H1 (cell line): Measurements from ENCODE around the gene ADARB2. TPM values are rescaled to one million over a fixed set of nuclear protein-coding genes. Genes with fewer than 3 reads are reported as not detected.

Source experiments
- GABPA ChIP-seq: IDR thresholded peaks from 2 replicates; pipeline ENCODE4 v1.6.1; 2011; ENCODE audit warnings: mild to moderate bottlenecking, low read length, moderate library complexity, borderline replicate concordance; ENCODE audit not compliant: insufficient read depth
- polyA plus RNA-seq, 7 experiments: library from polyadenylated mRNA; depleted of rRNA in 3 of 7; stranded (reverse) in 5 of 7; unstranded in 2 of 7; fragments of >200 nt in 5 of 7; fragments of 200-250 nt in 2 of 7; gene quantifications; 1 replicate in 5 of 7; 2 replicates in 1 of 7; 4 replicates in 1 of 7; pipeline versions ENCODE4 v1.2.1 to v1.2.3, GENCODE V29; 2011 to 2013; ENCODE audit warnings: missing spikeins in 2 of 7, mixed read lengths in 2 of 7
- total RNA-seq: library from RNA; stranded (reverse); fragmentation: NEBNext Ultra II Directional; extraction: Animal tissue kit (Norgen Biotek cat#: 25700); gene quantifications from 2 replicates; pipeline ENCODE4 v1.2.1, GENCODE V29; 2021
- TF ChIP-seq, protein P1 (sequence below): fragments of 300-600 bp; sonication (generic); IDR thresholded peaks from 2 replicates; pipeline ENCODE4 v1.7.1; 2012; ENCODE audit warnings: low read length, moderate library complexity, mild to moderate bottlenecking, inconsistent platforms; ENCODE audit not compliant: insufficient replicate concordance

ADARB2 gene
- total and polyA plus RNA-seq, 2 of the 8 experiments (the other 6 are each of a cell fraction or from before 2014, with no cell fraction given), result 2.2 to 2.8 TPM

DNA sequence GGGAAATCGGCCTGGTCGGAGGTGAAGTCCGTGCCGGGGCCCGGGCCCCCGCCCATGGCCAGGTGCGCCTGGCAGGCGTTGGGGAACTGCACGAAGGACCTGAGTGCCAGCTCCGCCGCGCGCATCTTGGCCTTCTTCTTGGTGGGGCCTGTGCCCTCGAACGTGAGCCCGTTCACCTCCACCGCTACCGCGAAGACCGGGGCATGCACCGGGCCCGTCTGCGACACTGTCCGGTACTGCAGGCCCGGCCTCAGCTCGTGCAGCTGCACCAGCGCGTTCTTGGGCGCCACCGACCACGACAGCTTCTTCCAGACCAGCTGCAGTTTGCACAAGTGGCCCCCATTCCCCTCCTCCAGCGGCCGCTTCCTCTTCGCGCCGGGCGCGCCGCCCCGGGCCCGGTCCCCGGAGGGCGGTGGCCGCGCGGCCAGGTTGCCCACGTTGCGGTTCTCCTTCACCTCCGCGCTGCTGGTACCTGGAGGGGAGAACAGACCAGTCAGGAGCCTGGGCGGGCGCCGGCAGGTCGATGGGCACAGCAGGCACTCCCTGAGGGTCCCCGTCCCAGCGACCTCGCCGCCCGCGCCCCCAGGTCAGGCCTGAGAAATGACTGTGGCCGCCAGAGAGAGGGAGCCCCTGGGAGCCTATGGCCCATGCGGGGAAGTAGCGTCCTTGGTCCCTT is 373.7 kb downstream of the ADARB2 start (continued):
- TF ChIP-seq, protein P1, sequence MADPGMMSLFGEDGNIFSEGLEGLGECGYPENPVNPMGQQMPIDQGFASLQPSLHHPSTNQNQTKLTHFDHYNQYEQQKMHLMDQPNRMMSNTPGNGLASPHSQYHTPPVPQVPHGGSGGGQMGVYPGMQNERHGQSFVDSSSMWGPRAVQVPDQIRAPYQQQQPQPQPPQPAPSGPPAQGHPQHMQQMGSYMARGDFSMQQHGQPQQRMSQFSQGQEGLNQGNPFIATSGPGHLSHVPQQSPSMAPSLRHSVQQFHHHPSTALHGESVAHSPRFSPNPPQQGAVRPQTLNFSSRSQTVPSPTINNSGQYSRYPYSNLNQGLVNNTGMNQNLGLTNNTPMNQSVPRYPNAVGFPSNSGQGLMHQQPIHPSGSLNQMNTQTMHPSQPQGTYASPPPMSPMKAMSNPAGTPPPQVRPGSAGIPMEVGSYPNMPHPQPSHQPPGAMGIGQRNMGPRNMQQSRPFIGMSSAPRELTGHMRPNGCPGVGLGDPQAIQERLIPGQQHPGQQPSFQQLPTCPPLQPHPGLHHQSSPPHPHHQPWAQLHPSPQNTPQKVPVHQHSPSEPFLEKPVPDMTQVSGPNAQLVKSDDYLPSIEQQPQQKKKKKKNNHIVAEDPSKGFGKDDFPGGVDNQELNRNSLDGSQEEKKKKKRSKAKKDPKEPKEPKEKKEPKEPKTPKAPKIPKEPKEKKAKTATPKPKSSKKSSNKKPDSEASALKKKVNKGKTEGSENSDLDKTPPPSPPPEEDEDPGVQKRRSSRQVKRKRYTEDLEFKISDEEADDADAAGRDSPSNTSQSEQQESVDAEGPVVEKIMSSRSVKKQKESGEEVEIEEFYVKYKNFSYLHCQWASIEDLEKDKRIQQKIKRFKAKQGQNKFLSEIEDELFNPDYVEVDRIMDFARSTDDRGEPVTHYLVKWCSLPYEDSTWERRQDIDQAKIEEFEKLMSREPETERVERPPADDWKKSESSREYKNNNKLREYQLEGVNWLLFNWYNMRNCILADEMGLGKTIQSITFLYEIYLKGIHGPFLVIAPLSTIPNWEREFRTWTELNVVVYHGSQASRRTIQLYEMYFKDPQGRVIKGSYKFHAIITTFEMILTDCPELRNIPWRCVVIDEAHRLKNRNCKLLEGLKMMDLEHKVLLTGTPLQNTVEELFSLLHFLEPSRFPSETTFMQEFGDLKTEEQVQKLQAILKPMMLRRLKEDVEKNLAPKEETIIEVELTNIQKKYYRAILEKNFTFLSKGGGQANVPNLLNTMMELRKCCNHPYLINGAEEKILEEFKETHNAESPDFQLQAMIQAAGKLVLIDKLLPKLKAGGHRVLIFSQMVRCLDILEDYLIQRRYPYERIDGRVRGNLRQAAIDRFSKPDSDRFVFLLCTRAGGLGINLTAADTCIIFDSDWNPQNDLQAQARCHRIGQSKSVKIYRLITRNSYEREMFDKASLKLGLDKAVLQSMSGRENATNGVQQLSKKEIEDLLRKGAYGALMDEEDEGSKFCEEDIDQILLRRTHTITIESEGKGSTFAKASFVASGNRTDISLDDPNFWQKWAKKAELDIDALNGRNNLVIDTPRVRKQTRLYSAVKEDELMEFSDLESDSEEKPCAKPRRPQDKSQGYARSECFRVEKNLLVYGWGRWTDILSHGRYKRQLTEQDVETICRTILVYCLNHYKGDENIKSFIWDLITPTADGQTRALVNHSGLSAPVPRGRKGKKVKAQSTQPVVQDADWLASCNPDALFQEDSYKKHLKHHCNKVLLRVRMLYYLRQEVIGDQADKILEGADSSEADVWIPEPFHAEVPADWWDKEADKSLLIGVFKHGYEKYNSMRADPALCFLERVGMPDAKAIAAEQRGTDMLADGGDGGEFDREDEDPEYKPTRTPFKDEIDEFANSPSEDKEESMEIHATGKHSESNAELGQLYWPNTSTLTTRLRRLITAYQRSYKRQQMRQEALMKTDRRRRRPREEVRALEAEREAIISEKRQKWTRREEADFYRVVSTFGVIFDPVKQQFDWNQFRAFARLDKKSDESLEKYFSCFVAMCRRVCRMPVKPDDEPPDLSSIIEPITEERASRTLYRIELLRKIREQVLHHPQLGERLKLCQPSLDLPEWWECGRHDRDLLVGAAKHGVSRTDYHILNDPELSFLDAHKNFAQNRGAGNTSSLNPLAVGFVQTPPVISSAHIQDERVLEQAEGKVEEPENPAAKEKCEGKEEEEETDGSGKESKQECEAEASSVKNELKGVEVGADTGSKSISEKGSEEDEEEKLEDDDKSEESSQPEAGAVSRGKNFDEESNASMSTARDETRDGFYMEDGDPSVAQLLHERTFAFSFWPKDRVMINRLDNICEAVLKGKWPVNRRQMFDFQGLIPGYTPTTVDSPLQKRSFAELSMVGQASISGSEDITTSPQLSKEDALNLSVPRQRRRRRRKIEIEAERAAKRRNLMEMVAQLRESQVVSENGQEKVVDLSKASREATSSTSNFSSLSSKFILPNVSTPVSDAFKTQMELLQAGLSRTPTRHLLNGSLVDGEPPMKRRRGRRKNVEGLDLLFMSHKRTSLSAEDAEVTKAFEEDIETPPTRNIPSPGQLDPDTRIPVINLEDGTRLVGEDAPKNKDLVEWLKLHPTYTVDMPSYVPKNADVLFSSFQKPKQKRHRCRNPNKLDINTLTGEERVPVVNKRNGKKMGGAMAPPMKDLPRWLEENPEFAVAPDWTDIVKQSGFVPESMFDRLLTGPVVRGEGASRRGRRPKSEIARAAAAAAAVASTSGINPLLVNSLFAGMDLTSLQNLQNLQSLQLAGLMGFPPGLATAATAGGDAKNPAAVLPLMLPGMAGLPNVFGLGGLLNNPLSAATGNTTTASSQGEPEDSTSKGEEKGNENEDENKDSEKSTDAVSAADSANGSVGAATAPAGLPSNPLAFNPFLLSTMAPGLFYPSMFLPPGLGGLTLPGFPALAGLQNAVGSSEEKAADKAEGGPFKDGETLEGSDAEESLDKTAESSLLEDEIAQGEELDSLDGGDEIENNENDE, result no peak
- TF ChIP-seq GABPA, result 0 out of 2 replicates have a peak, but pooled peaks have one; percentile 13
